NOMO-1 treated with DMSO at 0.1 percent for 48 hours (cell line): ENCODE measurements around the gene PSMB4.
"Not testable (repeated sequence)": the region's sequence is repeated elsewhere in the genome, so short reads cannot be mapped to it uniquely, and the experiment has no call there.

ENCODE experiments used
- DNase-seq: peaks from one replicate; lab custom pipeline; 2025; ENCODE audit not compliant: unreplicated experiment; lab: John Stamatoyannopoulos, UW

The PSMB4 gene

DNA sequence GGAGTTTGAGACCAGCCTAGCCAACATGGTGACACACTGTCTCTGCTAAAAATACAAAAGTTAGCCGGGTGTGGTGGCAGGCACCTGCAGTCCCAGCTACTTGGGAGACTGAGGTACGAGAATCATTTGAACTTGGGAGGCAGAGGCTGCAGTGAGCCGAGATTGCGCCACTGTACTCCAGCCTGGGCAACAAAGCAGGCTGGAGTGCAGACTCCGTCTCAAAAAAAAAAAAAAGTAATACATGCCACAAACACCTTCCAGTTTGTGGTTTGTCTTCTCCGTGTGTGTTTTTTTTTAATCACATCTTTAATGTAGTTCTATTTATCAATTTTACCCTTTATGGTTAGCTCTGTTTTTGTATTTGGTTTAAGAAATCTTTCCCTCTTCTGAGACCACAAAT, 37.6 kb downstream of the PSMB4 start:
- DNase-seq: no peak

DNA sequence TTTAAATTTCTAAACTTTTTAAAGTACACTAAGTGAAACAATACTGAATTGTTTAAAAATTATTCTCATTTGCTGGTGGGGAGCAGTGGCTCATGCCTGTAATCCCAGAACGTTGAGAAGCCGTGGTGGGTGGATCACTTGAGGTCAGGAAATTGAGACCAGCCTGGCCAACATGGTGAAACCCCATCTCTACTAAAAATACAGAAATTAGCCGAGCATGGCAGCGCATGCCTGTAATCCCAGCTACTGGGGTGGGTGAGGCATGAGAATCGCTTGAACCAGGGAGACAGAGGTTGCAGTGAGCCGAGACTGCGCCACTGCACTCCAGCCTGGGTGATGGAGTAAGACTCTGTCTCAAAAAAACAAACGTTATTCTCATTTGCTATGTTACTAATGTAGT, 38.0 kb downstream of the PSMB4 start:
- not testable (repeated sequence) for DNase-seq

DNA sequence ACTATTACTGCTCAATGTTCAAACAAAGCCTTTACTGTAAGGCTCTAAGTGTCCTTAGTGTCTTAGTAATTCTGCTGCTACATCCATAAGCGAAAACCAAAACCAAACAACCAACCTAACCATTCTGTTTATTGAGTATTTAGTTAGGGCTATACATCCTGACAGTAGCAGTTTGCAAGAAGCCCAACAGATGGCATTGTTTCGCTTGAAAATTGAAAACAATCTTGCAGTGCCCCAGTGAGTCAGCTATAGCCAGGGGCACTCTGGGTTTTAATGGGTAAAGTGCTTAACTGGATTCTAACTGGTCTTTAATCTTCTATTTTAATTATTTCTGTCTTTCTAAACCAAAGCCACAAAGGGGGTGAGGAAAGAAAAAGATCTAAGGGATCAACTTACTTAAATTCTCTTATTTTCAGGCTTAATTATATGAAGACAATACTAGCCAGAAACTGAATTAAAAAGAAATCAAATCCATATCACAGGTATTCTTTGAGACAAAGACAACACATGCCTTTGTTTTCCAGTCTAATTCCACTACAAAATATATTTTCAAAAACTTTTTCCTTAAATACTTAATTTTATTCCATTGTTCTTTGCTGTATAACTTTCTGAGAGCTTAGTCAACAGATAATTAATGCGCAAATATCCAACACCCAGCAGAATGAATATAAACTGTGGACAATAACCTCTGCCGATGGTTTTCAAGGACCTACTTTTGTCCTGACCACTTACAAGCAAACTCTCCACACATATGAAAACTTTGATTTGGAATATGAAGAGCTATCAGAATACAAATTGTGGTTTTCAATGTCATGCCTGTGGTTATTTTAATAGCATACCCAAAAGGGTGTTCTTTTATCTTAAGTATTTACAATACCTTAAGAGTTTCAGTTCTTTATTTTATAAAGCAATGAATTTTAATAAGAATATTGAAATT, 44.7 kb downstream of the PSMB4 start:
- peak; percentile 70 for DNase-seq

- DNase-seq: no peak
These were observed 45.4 kb downstream of the PSMB4 start for GRCh38 chr1:151444783-151445177.

DNA sequence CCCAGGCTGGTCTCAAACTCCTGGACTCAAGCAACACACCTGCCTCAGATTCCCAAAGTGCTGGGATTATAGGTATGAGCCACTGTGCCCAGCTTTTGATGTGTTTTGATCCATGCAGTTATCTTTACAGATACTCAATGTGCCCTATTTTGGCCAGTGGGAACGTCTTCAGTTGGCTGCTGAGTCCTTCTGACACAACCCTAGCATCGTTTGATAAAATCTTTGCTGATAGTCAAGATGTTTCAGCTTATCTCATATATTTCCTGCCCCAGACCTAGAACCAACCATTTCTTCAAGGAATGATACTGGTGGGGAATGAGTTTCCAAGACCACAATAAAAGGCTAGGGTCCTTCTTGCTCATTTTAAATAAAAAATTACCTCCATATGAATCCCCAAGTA, 48.3 kb downstream of the PSMB4 start:
- no peak for DNase-seq
